Activated naive CD4-positive, alpha-beta T cell treated with anti-CD3 and anti-CD28 coated beads, Interleukin-2, amount 50 U/mL, for 24 hours (primary cell): Measurements from ENCODE around the gene BYSL.

ENCODE experiments used
- H3K27ac Mint-ChIP-seq: one replicate; pipeline ENCODE4 v1.8.0; 2021; ENCODE audit warnings: mild to moderate bottlenecking, mixed read lengths
- H3K27me3 Mint-ChIP-seq: one replicate; pipeline ENCODE4 v1.8.0; 2021; ENCODE audit warnings: mixed read lengths
- H3K36me3 Mint-ChIP-seq: one replicate; pipeline ENCODE4 v1.8.0; 2021; ENCODE audit warnings: mixed read lengths
- H3K4me1 Mint-ChIP-seq: one replicate; pipeline ENCODE4 v1.8.0; 2021; ENCODE audit warnings: mixed read lengths
- H3K4me3 Mint-ChIP-seq: one replicate; pipeline ENCODE4 v1.8.0; 2021; ENCODE audit warnings: mild to moderate bottlenecking, mixed read lengths
- H3K9me3 Mint-ChIP-seq: one replicate; pipeline ENCODE4 v1.8.0; 2021; ENCODE audit warnings: mixed read lengths

BYSL gene

GRCh38 chr6:41896281-41896680 lies 25.0 kb upstream of the BYSL start:
- Mint-ChIP-seq H3K9me3 (no peaks in the 10 kb centered on the region), H3K4me3 (no peak overlapping the region), H3K36me3 (no peaks in the 10 kb centered on the region), H3K27ac (no peak overlapping the region), H3K27me3 (no peaks in the 10 kb centered on the region), H3K4me1 (peaks cover 12% of the 10 kb centered on the region)

- no peak overlapping the region for H3K27ac Mint-ChIP-seq
- H3K4me3 Mint-ChIP-seq = no peak overlapping the region
- H3K9me3 Mint-ChIP-seq = no peaks in the 10 kb centered on the region
- peaks cover 26% of the 10 kb centered on the region for H3K4me1 Mint-ChIP-seq
- H3K27me3 Mint-ChIP-seq = no peaks in the 10 kb centered on the region
- no peaks in the 10 kb centered on the region for H3K36me3 Mint-ChIP-seq
Measured at GRCh38 chr6:41900861-41901260, 20.4 kb upstream of the BYSL start.

- no peaks in the 10 kb centered on the region for H3K27me3 Mint-ChIP-seq
- H3K27ac Mint-ChIP-seq = no peak overlapping the region
- H3K9me3 Mint-ChIP-seq = no peaks in the 10 kb centered on the region
- no peaks in the 10 kb centered on the region for H3K36me3 Mint-ChIP-seq
- peaks cover 18% of the 10 kb centered on the region for H3K4me1 Mint-ChIP-seq
- no peak overlapping the region for H3K4me3 Mint-ChIP-seq
Measured at GRCh38 chr6:41901882-41902519, 19.3 kb upstream of the BYSL start.

GRCh38 chr6:41909727-41910126 lies 11.6 kb upstream of the BYSL start:
- H3K4me3 Mint-ChIP-seq = no peak overlapping the region
- H3K4me1 Mint-ChIP-seq = peaks cover 21% of the 10 kb centered on the region
- H3K9me3 Mint-ChIP-seq = no peaks in the 10 kb centered on the region
- H3K36me3 Mint-ChIP-seq = peaks cover 20% of the 10 kb centered on the region
- H3K27me3 Mint-ChIP-seq = no peaks in the 10 kb centered on the region
- H3K27ac Mint-ChIP-seq = no peak overlapping the region

GRCh38 chr6:41914343-41914742 lies 7.0 kb upstream of the BYSL start:
- Mint-ChIP-seq H3K36me3 (peaks cover 13% of the 10 kb centered on the region), H3K4me1 (peaks cover 19% of the 10 kb centered on the region), H3K4me3 (no peak overlapping the region), H3K27me3 (no peaks in the 10 kb centered on the region), H3K27ac (no peak overlapping the region), H3K9me3 (no peaks in the 10 kb centered on the region)

GRCh38 chr6:41914869-41915530 lies 6.3 kb upstream of the BYSL start:
- Mint-ChIP-seq H3K4me1 (peaks cover 24% of the 10 kb centered on the region), H3K36me3 (peaks cover 13% of the 10 kb centered on the region), H3K27ac (no peak overlapping the region), H3K27me3 (no peaks in the 10 kb centered on the region), H3K4me3 (no peak overlapping the region), H3K9me3 (no peaks in the 10 kb centered on the region)

GRCh38 chr6:41917528-41917927 lies 3.8 kb upstream of the BYSL start:
- peaks cover 37% of the 10 kb centered on the region for H3K4me1 Mint-ChIP-seq
- H3K36me3 Mint-ChIP-seq = peaks cover 13% of the 10 kb centered on the region
- H3K4me3 Mint-ChIP-seq = no peak overlapping the region
- no peaks in the 10 kb centered on the region for H3K9me3 Mint-ChIP-seq
- no peak overlapping the region for H3K27ac Mint-ChIP-seq
- no peaks in the 10 kb centered on the region for H3K27me3 Mint-ChIP-seq

- Mint-ChIP-seq H3K9me3 (no peaks in the 10 kb centered on the region), H3K36me3 (peaks cover 22% of the 10 kb centered on the region), H3K27ac (peak overlapping the region; percentile 100), H3K4me3 (peak overlapping the region; percentile 100), H3K4me1 (peaks cover 50% of the 10 kb centered on the region), H3K27me3 (no peaks in the 10 kb centered on the region)
Measured at GRCh38 chr6:41921712-41921998, 356 bp downstream of the BYSL start.

GRCh38 chr6:41922154-41922553 lies 855 bp downstream of the BYSL start:
- Mint-ChIP-seq H3K4me3 (peak overlapping the region; percentile 100), H3K9me3 (no peaks in the 10 kb centered on the region), H3K4me1 (peaks cover 50% of the 10 kb centered on the region), H3K27me3 (no peaks in the 10 kb centered on the region), H3K27ac (peak overlapping the region; percentile 100), H3K36me3 (peaks cover 22% of the 10 kb centered on the region)

GRCh38 chr6:41927253-41927652 lies 6.0 kb downstream of the BYSL start:
- H3K4me1 Mint-ChIP-seq = peaks cover 37% of the 10 kb centered on the region
- H3K36me3 Mint-ChIP-seq = peaks cover 25% of the 10 kb centered on the region
- no peak overlapping the region for H3K4me3 Mint-ChIP-seq
- peak overlapping the region; percentile 59 for H3K27ac Mint-ChIP-seq
- H3K9me3 Mint-ChIP-seq = no peaks in the 10 kb centered on the region
- no peaks in the 10 kb centered on the region for H3K27me3 Mint-ChIP-seq

- Mint-ChIP-seq H3K27ac (no peak overlapping the region), H3K4me1 (peaks cover 26% of the 10 kb centered on the region), H3K27me3 (no peaks in the 10 kb centered on the region), H3K9me3 (no peaks in the 10 kb centered on the region), H3K4me3 (no peak overlapping the region), H3K36me3 (peaks cover 16% of the 10 kb centered on the region)
Measured at GRCh38 chr6:41929924-41930323, 8.6 kb downstream of the BYSL start.

GRCh38 chr6:41931792-41932191 lies 10.5 kb downstream of the BYSL start:
- Mint-ChIP-seq H3K4me3 (no peak overlapping the region), H3K9me3 (no peaks in the 10 kb centered on the region), H3K36me3 (peaks cover 17% of the 10 kb centered on the region), H3K27me3 (no peaks in the 10 kb centered on the region), H3K27ac (peak overlapping the region; percentile 20), H3K4me1 (peaks cover 37% of the 10 kb centered on the region)

- Mint-ChIP-seq H3K27ac (peak overlapping the region; percentile 93), H3K4me3 (no peak overlapping the region), H3K27me3 (no peaks in the 10 kb centered on the region), H3K36me3 (peaks cover 20% of the 10 kb centered on the region), H3K9me3 (no peaks in the 10 kb centered on the region), H3K4me1 (peaks cover 43% of the 10 kb centered on the region)
Measured at GRCh38 chr6:41932378-41932777, 11.1 kb downstream of the BYSL start.

GRCh38 chr6:41934278-41935192 lies 13.2 kb downstream of the BYSL start:
- Mint-ChIP-seq H3K36me3 (peaks cover 28% of the 10 kb centered on the region), H3K27ac (peak overlapping the region; percentile 61), H3K27me3 (no peaks in the 10 kb centered on the region), H3K4me1 (peaks cover 55% of the 10 kb centered on the region), H3K4me3 (peak overlapping the region; percentile 6), H3K9me3 (no peaks in the 10 kb centered on the region)

GRCh38 chr6:41935193-41935574 lies 13.9 kb downstream of the BYSL start:
- Mint-ChIP-seq H3K27ac (peak overlapping the region; percentile 61), H3K9me3 (no peaks in the 10 kb centered on the region), H3K4me3 (peak overlapping the region; percentile 11), H3K27me3 (no peaks in the 10 kb centered on the region), H3K36me3 (peaks cover 33% of the 10 kb centered on the region), H3K4me1 (peaks cover 60% of the 10 kb centered on the region)

- peak overlapping the region; percentile 94 for H3K27ac Mint-ChIP-seq
- no peaks in the 10 kb centered on the region for H3K9me3 Mint-ChIP-seq
- peak overlapping the region; percentile 88 for H3K4me3 Mint-ChIP-seq
- H3K36me3 Mint-ChIP-seq = peaks cover 33% of the 10 kb centered on the region
- no peaks in the 10 kb centered on the region for H3K27me3 Mint-ChIP-seq
- peaks cover 60% of the 10 kb centered on the region for H3K4me1 Mint-ChIP-seq
Measured at GRCh38 chr6:41935685-41936072, 14.4 kb downstream of the BYSL start.
